HG03439 (cell line): ENCODE measurements around the gene SHLD3.
"Not testable (repeated sequence)": the region's sequence is repeated elsewhere in the genome, so short reads cannot be mapped to it uniquely, and the experiment has no call there.

Experiments
- ATAC-seq: cut with Tn5 transposase; IDR thresholded peaks from one replicate; pipeline ENCODE4 v1.9.1; 2021; ENCODE audit warnings: mild to moderate bottlenecking, moderate library complexity; ENCODE audit not compliant: unreplicated experiment

The SHLD3 gene, protein sequence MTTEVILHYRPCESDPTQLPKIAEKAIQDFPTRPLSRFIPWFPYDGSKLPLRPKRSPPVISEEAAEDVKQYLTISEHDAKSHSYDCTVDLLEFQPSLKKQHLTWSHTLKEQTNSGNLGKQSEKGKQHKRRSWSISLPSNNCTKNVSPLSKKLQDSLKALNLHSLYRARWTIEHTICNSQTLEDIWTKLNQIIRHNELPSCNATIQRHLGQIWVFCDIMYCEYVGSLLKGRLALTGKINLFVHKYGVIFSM

DNA sequence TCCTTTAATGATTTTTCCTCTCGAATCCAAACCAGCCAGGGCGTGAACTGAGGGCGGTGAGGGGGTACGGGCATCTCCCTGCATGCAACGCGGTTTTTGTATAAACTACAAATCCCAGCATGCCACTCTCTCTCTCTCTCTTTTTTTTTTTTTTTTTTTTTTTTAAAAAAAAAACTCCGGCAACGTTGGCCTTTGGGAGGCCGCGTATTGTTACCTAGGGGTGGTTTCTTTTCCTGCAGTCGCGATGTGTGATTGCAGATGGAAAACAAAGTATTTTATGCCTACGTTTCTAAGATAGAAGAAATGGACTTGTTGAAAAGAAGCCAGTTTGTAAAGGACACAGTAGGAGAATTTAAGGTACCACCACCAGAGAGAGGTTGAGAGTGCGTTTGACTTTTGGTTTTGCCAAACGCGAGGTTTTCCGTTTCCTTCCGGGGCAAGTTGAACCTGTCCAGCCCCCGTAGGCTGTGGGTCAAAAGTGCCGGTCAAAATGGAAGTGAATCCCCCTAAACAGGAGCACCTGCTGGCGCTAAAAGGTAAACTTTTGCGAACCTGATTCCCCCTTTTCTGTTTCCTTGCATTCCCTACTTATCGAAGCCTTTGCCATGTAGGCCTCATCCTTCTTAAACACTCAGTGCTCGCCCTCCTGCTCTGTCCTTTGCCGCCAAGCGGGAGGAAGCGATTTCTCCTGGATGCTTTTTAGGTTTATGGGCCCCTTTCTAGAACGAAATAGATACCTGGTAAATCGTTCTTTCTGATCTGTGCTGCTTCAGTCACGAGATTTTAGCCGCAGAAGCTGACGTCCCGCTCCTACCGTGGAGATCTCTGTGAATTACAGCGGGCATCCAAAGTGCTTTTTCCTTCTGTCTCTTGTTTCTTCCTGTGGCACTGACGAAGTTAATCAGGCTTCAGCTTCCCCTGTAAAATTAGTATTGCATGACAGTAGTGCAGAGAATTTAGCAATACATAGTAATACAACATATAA lies at the start of gene SHLD3, which contains the start of gene TRAPPC13:
Gene SHLD3 (plus strand): TSS at position 457 of the 985 bp plus-strand sequence. CDS start 4,561 bp downstream, outside the sequence.
Gene TRAPPC13 (plus strand): TSS at position 457 of the 985 bp plus-strand sequence. CDS start 34 bp downstream, at position 491.
- peak; percentile 83 for ATAC-seq

DNA sequence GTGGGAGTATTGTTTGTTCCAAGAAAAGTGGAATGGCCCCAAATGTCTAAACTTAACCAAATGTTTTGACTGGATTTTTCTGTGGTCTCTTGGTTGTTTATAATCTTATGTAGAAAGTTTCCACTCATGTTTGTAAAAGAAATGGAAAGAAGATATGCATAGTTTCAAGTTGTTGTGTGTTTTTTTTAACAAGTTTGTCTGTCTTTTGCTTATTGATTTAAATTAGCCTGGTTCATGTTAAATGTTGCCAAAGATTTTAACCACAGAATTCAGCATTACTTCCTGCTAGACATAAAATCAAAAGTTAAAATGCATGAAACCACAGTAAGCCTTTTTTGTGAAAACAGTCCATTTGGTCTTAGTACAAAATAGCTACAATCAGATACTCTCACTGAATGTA lies 47.7 kb upstream of the SHLD3 start:
- no peak for ATAC-seq

DNA sequence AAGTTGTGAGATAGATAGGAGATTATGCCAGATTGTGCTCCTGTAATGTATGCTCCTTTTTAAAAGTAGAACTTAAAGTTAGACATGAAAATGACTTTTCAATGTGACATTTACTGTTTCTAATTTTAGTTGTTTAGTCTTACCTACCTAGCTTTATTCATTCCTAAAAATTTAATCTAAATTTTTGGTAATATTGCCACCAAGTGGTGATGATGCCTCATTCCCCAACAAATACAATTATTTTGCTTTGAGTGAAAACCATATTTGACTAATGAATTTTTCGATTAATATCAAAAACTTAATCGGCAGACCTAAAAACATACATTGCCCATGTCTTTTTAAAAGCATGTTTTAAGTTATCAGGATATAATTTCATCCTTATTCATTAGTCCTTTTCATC lies 36.1 kb upstream of the SHLD3 start:
- ATAC-seq, result no peak

DNA sequence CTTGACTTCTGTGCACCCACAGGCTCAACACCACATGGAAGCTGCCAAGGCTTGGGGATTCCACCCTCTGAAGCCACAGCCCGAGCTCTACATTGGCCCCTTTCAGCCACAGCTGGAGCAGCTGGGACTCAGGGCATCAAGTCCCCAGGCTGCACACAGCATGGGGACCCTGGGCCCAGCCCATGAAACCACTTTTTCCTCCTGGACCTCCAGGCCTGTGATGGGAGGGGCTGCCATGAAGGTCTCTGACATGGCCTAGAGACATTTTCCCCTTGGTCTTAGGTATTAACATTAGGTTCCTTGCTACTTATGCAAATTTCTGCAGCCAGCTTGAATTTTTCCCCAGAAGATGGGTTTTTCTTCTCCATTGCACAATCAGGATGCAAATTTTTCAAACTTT lies 23.1 kb upstream of the SHLD3 start:
- not testable (repeated sequence) for ATAC-seq

DNA sequence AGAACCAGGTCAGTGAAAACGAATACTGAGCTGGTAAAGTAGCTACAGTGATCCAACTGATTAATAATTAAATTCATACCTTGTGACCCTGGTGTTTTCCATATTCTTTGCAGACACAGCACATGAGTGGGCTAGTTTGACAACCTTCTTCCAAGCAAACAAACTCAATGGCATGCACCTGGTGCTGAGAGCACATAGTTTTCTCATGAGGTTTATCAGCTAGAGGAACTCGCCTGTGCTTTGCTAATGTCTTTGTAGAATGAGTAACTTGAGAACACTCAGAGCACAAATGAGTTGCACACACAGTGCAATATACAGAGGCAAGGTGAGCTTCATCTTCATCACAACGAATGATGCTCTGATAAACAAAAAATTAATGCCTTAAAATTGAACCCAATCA lies 13.3 kb upstream of the SHLD3 start:
- ATAC-seq, result no peak

DNA sequence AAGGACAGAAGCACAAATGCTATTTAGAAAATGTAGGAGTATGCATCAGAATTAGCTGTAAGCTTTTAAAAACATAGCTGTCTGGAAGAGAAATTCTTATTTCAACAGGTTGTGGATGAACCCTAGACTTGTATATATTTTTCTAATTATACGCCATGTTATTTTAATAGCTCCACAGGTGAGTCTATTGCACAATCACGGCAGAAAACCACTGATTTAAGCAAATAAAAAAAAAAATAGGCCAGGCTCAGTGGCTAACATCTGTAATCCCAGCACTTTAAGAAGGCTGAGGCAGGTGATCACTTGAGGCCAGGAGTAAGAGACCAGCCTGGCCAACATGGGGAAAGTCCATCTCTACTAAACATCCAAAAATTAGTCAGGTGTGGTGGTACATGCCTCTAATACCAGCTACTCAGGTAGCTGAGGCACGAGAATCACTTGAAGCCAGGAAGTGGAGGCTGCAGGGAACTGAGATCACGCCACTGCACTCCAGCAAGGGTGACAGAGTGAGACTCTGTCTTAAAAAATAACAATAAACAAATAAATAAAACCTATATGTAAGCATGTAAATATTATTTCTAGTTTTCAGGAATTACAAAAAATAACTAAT lies 12.4 kb upstream of the SHLD3 start:
- ATAC-seq, result no peak

DNA sequence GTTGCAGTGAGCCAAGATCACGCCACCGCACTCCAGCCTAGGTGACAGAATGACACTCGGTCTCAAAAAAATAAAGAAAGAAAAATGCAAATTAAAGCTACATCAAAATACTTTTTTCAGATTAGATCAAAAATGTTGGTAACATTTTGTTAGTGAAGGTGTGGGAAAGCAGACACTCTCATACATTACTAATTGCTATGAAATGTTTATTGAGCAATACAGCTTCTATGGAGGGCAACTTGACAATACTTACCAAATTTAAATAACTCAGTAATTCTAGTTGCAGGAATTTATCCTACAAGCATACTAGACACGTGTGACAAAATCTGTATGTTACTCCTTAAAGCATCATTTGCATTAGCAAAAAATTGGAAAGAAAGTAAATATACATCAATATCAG lies 4.8 kb upstream of the SHLD3 start:
- no peak for ATAC-seq

DNA sequence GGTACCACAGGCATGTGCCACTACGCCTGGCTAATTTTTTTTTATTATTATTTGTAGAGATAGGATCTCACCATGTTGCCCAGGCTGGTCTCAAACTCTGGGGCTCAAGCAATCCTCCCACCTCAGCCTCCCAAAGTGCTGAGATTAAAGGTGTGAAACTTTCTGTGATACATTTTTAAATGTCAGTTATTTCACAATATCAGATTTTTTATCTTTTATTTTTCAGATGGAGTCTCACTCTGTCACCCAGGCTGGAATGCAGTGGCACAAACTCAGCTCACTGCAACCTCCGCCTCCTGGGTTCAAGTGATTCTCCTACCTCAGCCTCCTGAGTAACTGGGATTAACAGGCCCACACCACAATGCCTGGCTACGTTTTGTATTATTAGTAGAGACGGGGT lies 2.9 kb upstream of the SHLD3 start:
- not testable (repeated sequence) for ATAC-seq

DNA sequence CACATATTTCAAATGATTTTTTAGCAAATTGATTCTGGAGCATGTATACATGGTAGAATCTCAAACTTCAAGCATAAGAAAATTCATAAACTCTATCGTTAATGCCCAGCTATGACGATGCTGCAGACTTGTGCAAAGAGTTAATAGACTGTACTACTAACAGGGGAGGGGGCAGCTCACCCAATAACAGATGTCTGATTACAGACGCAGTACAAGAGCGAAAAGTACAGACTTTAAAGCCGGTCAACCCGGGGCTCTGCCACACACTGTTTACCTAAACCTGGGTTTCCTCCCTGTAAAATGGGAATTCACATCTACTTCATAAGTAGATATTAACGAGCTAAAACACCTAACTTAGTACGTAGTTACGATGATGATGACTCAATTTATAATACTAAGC lies 1.3 kb upstream of the SHLD3 start:
- ATAC-seq, result no peak

DNA sequence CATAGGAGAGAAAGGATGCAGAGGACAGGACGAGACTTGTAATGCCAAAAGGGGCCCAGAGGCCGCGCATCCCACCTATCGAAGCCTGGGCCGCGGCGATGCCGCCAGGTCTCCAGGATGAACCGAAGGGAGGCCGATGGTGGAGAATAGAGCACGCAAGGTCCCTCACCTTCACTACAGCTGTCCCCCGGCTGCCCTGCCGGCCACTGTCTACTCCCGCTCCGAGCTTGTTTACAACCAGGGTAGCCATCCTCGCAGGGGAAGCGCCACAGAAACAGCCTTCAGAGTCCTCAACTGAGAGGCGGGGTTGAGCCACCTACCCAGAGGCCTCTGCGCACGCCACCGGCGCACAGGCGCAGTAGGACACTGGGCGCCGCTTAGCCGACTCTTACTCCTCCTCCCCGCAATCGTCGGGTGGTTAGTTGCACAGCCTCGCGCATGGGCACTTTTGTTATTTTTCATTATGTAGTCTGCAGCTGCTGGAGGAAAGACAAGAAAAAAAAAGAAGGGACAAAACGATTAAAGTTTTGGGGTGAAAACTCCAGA lies 729 bp upstream of the SHLD3 start, which contains the start of gene TRIM23:
Gene TRIM23 (minus strand): TSS at position 309 of the 546 bp plus-strand sequence. CDS start 59 bp downstream, at position 250.
- peak; percentile 94 for ATAC-seq

DNA sequence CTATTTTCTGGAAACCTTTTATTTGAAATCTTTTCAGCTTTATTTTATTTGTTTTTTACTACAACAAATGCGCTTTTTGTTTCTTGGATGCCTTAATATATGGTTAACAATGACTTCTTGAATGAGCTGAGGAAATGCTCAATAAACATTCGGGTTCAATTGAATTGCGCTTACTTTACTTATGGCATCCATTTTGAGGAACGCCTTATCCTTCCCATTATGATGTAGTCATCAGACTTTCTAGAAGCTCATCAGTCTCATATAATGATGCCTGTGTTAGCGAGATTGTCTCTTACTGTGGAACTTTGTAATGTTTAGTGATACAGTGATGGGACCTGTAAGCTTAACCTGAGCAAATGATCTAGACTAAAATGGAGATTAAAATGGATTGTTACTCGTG lies 916 bp downstream of the SHLD3 start:
- ATAC-seq, result no peak

DNA sequence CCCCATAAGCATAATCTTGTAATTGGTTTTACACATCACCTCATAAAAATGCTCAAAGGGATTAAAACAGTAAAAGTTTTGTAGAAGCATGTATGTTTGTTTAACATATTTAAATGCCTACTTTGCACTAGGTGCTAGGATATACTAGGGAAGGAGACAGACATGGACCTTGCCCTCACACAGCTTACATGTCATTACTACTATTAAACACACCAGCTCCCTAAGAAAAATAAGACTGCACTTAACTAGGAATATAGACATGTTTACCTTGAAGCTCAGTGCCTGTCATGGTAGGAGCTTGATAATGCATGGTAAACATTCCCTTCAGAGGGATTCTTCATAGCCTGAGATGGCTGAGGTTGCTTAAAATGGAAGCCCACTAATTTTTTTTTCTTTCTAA lies 6.2 kb downstream of the SHLD3 start:
- no peak for ATAC-seq

DNA sequence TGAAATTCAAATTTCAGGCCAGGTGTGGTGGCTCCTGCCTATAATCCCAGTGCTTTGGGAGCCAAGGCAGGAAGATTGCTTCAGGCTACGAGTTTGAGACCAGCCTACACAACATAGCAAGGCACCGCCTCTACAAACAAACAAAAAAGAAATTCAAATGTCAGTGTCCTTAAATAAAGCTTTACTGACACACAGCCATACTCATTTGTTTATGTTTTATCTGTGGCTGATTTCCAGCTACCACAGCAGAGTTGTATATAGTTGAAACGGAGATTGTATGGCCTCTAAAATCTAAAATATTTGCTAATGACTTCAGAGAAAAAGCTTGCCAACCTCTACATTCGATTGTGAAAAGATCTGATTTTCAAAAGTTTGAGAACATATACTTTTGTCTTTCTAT lies 15.4 kb downstream of the SHLD3 start:
- no peak for ATAC-seq

DNA sequence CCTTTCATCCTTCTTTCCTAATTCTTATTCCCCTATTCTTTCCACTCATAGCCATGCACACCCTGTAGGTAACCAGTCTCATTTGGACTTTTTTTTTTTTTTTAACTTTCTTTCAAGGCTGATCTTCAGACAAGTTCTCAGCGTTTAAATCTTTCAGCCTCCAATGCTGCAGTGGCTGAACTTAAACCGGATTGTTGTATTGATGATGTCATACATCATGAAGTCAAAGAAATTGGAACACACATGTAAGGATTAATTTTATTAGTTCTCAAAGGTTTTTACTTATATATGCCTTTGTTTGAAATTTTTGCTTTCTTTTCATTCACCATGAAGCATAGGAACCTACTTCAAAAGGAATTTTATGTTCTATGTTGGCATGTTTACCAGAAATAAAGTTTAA lies 22.1 kb downstream of the SHLD3 start:
- ATAC-seq, result no peak

DNA sequence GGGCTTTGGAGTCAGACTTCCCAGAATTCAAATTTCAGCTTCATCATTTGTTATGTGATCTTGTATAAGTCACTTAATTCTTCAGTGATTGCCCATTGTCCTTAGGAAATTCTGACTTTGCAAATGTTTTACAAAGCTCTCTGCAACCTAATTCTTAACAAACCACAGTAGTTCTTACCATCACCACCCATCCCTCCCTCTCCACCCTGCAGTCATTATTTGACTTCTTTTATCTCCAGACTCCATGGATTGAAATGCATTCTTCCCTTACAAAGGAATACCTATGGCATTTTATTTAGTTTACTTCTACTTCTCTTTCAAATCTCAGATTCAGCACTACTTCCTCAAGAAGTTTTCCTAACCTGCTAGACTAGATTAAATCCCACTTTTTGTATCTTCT lies 23.1 kb downstream of the SHLD3 start:
- no peak for ATAC-seq

DNA sequence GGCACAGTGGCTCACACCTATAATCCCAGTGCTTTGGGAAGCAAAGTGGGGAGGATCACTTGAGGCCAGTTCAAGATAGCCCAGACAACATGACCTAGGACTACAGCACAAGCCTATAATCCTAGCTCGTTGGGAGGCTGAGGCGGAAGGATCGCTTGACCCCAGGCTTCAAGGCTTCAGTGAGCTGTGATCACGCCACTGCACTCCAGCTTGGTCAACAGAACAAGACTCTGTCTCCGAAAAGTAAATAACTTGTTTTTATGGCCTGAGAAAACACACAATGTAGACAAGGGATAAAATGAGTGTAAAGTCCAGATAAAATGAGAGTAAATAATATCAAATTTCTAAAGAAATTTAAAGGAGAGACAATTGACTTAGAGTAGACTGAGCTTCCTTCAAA lies 26.3 kb downstream of the SHLD3 start:
- ATAC-seq, result no peak

DNA sequence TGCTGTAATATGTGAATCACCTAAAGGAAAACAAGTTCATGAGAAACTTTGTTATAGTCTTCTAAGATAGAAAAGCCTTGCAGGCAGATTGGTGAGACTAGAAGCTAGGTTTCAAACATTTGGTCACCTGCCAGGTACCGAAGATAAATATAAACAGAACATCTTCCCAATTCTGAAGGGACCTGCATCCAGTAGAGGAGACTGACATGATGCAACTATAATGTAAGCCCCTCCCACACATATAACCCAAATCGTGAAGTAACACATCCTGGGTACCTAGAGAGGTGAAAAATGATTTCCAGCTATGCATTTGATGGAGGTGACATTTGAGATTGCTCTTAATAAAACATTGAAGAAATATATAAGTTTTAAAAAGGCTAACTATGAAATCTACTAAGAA lies 29.9 kb downstream of the SHLD3 start:
- ATAC-seq, result no peak

DNA sequence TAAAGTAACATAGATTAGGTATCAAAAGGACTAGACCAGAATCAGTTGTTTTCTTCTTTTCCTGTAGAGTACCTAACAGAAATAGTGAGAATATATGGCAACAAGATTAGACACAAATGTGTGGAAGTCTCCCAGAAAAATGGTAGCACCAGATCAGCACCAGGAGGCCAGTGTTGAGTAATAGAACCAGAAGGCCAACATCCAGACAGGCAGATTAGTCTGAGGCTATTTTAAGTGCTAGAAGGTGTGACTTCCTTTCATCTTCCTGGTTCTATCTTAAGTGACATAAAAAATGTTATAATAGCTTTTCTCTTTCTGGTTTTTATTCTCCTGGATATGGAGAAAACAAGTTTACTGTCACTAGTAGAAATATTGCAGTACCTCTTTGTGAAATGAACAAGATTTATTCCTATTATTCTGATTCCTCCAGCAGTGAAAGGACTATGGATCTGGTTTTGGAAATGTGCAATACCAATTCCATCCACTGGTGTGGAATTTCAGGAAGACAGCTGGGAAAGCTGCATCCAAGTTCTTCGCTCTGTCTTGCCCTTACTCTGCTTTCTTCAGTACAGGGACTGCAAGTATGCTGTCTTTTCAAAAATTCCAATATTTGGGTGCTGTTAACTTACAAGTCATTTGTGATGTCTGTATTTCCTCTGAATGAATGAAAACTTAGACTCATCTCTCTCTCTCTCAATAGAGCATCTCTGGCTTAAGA lies 39.1 kb downstream of the SHLD3 start:
- ATAC-seq, result no peak

DNA sequence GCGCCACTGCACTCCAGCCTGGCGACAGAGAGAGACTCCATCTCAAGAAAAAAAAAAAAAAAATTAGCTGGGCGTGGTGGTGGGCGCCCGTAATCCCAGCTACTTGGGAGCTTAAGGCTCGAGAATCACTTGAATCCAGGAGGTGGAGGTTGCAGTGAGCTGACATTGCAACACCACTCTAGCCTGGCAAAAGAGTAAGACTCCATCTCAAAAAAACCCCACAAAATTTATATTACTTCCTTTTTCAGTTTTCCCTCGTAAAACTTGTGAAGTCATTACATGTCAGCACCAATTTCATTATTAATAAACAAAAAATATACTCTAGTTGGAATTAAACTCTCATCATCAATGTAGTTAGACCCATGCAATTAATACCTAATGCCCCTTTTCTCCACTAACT lies 43.9 kb downstream of the SHLD3 start:
- ATAC-seq, result no peak

DNA sequence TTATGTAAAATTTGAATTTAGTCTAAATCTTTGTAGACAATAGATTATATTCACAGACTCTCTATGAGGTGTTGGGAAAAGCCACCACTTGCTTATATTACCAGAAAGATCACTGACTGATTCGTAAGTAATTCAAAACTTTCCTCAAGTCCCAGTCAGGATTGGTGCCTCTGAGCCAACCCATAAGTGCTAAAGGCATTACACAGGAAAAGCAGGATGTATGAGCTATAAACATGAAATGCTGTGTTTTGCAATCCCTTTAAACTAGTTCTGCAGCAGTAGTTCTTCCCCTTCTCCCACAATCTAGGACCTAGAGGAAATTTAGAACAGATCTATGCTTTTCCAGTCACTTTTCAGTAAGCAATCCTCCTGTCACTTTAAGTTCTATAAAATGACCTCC lies 48.0 kb downstream of the SHLD3 start:
- no peak for ATAC-seq
